Kidney (tissue), 14 donors: ENCODE data around the gene MAPKAP1. TPM values are rescaled to one million over a fixed set of nuclear protein-coding genes. Genes with fewer than 3 reads are reported as not detected.

ENCODE experiments used
- DNase-seq, 5 donors: peaks; one replicate each; pipeline ENCODE4 v3.0.0-alpha.2; 2013 to 2020
- FAIRE-seq: peaks from 2 replicates; lab custom pipeline; 2012; peaks lifted over from hg19 to GRCh38; lab: Jason Lieb, UNC
- H3K27ac ChIP-seq, 2 donors: one replicate each; pipeline ENCODE4 v1.7.0; 2013; ENCODE audit warnings: low read depth in 2 of 2, low read length in 2 of 2, inconsistent platforms in 1 of 2
- H3K27me3 ChIP-seq: one replicate; pipeline ENCODE4 v1.7.1; 2013; ENCODE audit warnings: low read length, inconsistent platforms; ENCODE audit not compliant: control insufficient read depth, insufficient read depth
- H3K36me3 ChIP-seq, 3 donors: one replicate each; pipeline versions ENCODE4 v1.7.0 to v1.7.1; 2013; ENCODE audit warnings: low read length in 3 of 3, control low read depth in 1 of 3, inconsistent platforms in 1 of 3; ENCODE audit not compliant: insufficient read depth in 3 of 3, control insufficient read depth in 2 of 3
- H3K4me1 ChIP-seq, 3 donors: one replicate each; pipeline versions ENCODE4 v1.7.0 to v1.7.1; 2013; ENCODE audit warnings: low read length in 3 of 3, inconsistent platforms in 1 of 3, low read depth in 1 of 3; ENCODE audit not compliant: control insufficient read depth in 2 of 3, insufficient read depth in 2 of 3
- H3K4me3 ChIP-seq, 3 donors: one replicate each; pipeline versions ENCODE4 v1.7.0 to v1.8.1; 2013; ENCODE audit warnings: low read length in 3 of 3, control low read depth in 1 of 3, inconsistent platforms in 1 of 3
- H3K9ac ChIP-seq, 3 donors: one replicate each; pipeline versions ENCODE4 v1.7.0 to v1.7.1; 2013; ENCODE audit warnings: low read length in 3 of 3, control low read depth in 1 of 3, inconsistent platforms in 1 of 3
- H3K9me3 ChIP-seq, 3 donors: one replicate each; pipeline versions ENCODE4 v1.7.0 to v1.7.1; 2013; ENCODE audit warnings: low read length in 3 of 3, control low read depth in 1 of 3, inconsistent platforms in 1 of 3; ENCODE audit not compliant: control insufficient read depth in 2 of 3, insufficient read depth in 1 of 3
- intact Hi-C: fragments of 100-400 bp; cut with DNase I; formaldehyde crosslinking; loops from one replicate; pipeline ENCODE4 v1.11.1; 2022
- polyA plus RNA-seq: library from polyadenylated mRNA; stranded (reverse); fragments of 350-450 nt; fragmentation: Illumina TruSeq; extraction: RNeasy Lipid Tissue Mini Kit (QIAGEN cat#74804); gene quantifications from one replicate; pipeline ENCODE4 v1.2.3, GENCODE V29; 2014; ENCODE audit warnings: low read depth, low replicate concordance; ENCODE audit not compliant: insufficient read depth
- total RNA-seq: library from RNA; stranded (reverse); fragmentation: NEBNext Ultra II Directional; extraction: Animal tissue kit (Norgen Biotek cat#: 25700); gene quantifications from one replicate; pipeline ENCODE4 v1.2.1, GENCODE V29; 2021
- TF ChIP-seq, protein P1 (sequence below): IDR thresholded peaks from 3 replicates; pipeline ENCODE4 v1.5.1; 2012; ENCODE audit warnings: mild to moderate bottlenecking, moderate library complexity, borderline replicate concordance; ENCODE audit not compliant: insufficient read depth; ENCODE audit errors: extremely low read depth
- donor health status: control.
- donor health status: control.
- donor health status: control.
- donor health status: control.
- donor health status: control.
- donor health status: DM: yes; HTN: yes; CAD: no.
- donor health status: Normal renal cell carcinoma (clear cell type).

Gene MAPKAP1
- total and polyA plus RNA-seq, 2 donors from 2014 or later = 70.5 to 99.4 TPM

DNA sequence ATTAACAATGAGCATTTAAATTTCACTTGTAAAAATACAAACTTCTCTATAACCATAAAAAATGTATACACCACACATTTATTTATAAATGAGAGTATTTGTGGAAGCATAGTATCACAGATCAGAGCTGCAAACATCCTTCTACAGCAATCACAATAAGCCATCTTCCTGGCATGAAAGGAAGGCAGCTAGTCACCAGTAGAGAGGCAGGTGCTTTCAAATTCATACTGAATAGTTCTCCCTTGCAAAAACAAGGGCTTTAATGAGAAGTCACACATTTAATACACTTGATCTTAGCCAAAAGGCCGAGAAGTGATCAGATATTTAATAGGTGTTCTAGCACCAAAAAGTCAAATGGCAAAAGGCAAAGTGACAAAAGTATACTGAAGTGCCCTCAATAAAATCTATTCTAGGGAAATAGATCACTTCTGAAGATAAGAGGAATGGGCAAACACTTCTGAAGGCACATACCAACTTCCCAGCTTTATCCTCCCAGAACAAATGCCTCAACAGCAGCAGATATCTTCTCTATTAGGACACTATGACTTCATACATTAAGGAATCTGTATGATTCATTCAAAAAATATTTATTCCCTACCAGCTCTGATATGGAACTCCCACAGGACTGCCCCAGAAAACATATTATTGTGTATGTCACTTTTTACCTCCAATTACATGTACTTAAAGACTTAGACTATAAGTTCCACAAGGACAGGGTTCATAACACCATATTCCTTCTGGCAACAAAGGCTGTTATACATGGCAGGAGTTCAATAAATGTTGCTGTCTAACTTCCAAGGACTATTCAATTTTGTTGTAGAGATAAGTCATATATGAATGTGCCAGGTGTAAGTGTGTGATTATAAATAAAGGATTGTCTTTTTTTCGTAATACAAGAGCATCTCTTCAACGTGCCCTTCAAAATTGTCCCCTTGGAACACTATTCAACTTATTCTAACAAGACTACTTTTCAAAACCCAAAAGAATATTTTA is 31.7 kb downstream of the MAPKAP1 start:
- H3K27ac ChIP-seq = no peak overlapping the region
- no peaks in the 10 kb centered on the region for H3K9me3 ChIP-seq
- H3K36me3 ChIP-seq = peaks cover 0 to 2% (median 2%) of the 10 kb centered on the region in 3 donors
- DNase-seq = peak in 1 of 5 donors; percentile 4
- no peak for FAIRE-seq
- no peak overlapping the region for H3K4me3 ChIP-seq
- intact Hi-C loops = no loop called here
- TF ChIP-seq, protein P1, sequence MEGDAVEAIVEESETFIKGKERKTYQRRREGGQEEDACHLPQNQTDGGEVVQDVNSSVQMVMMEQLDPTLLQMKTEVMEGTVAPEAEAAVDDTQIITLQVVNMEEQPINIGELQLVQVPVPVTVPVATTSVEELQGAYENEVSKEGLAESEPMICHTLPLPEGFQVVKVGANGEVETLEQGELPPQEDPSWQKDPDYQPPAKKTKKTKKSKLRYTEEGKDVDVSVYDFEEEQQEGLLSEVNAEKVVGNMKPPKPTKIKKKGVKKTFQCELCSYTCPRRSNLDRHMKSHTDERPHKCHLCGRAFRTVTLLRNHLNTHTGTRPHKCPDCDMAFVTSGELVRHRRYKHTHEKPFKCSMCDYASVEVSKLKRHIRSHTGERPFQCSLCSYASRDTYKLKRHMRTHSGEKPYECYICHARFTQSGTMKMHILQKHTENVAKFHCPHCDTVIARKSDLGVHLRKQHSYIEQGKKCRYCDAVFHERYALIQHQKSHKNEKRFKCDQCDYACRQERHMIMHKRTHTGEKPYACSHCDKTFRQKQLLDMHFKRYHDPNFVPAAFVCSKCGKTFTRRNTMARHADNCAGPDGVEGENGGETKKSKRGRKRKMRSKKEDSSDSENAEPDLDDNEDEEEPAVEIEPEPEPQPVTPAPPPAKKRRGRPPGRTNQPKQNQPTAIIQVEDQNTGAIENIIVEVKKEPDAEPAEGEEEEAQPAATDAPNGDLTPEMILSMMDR = no peak
- no peaks in the 10 kb centered on the region for H3K27me3 ChIP-seq
- H3K4me1 ChIP-seq = peaks cover 0 to 2% (median 2%) of the 10 kb centered on the region in 3 donors
- no peak overlapping the region for H3K9ac ChIP-seq

DNA sequence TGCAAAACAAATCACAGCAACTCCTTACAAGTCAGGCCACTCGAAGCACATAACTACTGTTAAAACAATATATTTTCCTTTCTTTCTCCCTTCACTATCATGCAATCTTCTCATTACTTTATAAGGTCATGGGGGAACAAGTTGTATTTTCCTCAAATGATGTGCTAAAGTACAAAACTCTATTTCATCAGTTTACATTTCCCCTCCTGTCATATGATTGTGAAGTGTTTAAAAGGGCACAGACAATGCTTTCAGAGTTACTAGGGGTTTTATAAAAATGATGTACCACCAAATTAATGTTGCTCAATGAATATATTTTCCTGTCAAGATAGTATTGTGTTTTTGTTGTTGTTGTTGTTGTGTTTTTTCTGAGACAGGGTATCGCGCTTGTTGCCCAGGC is 34.1 kb downstream of the MAPKAP1 start:
- TF ChIP-seq, protein P1 = no peak
- H3K27ac ChIP-seq = no peak overlapping the region
- FAIRE-seq = no peak

DNA sequence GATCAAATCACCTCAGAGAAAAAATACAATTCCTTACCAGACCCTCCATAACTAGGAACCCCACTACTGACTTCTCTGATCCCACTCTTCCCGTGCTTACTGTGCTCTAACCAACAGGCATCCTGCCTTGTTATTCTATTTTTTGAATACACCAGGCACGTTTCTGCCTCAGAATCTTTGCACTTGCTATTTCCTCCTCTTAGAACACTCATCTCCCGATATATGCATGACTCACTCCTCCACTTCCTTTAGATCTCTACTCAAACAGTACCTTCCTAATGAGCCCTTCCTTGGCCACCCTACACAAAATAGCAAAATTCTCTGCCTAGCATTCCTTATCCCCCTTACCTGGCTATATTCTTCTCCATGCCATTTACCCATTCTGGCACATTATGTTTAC is 43.9 kb downstream of the MAPKAP1 start:
- no peak for FAIRE-seq
- Histone ChIP-seq H3K4me3 (no peak overlapping the region), H3K27me3 (no peaks in the 10 kb centered on the region), H3K27ac (no peak overlapping the region), H3K9me3 (no peaks in the 10 kb centered on the region), H3K36me3 (peaks cover 0 to 2% (median 0%) of the 10 kb centered on the region in 3 donors), H3K4me1 (no peaks in the 10 kb centered on the region), H3K9ac (no peak overlapping the region)
- DNase-seq = no peak
- TF ChIP-seq, protein P1 = no peak
- intact Hi-C loops = no loop called here

More for the DNA sequence above, 34.1 kb downstream of the MAPKAP1 start:
- H3K36me3 ChIP-seq = peaks cover 0 to 2% (median 2%) of the 10 kb centered on the region in 3 donors
- H3K9me3 ChIP-seq = no peaks in the 10 kb centered on the region
- no peak overlapping the region for H3K4me3 ChIP-seq
- H3K4me1 ChIP-seq = peaks cover 0 to 2% (median 0%) of the 10 kb centered on the region in 3 donors
- no peak overlapping the region for H3K9ac ChIP-seq
- intact Hi-C loops = no loop called here
- H3K27me3 ChIP-seq = no peaks in the 10 kb centered on the region
- DNase-seq = no peak
